H9 (cell line): ENCODE data around the gene LPP. TPM values are rescaled to one million over a fixed set of nuclear protein-coding genes. Genes with fewer than 3 reads are reported as not detected.

ENCODE experiments used
- DNase-seq: peaks from one replicate; pipeline ENCODE4 v3.0.0-alpha.2; 2017
- H2AFZ ChIP-seq: one replicate; pipeline ENCODE4 v1.6.1; 2013; ENCODE audit warnings: mild to moderate bottlenecking, low read length, control low read depth, moderate library complexity
- H2AK5ac ChIP-seq: 2 replicates; pipeline ENCODE4 v1.6.1; 2013; ENCODE audit warnings: low read length, control low read depth, mixed read lengths; ENCODE audit not compliant: insufficient read length
- H2BK120ac ChIP-seq: one replicate; pipeline ENCODE4 v1.6.1; 2013; ENCODE audit warnings: low read depth, mild to moderate bottlenecking, low read length, control low read depth, inconsistent platforms; ENCODE audit not compliant: poor library complexity, severe bottlenecking
- H2BK12ac ChIP-seq: 2 replicates; pipeline ENCODE4 v1.6.1; 2013; ENCODE audit warnings: low read length, control low read depth, mixed read lengths, low read depth; ENCODE audit not compliant: insufficient read length
- H2BK15ac ChIP-seq: 2 replicates; pipeline ENCODE4 v1.6.1; 2013; ENCODE audit warnings: low read depth, low read length, control low read depth
- H2BK20ac ChIP-seq: one replicate; pipeline ENCODE4 v1.6.1; 2013; ENCODE audit warnings: low read depth, mild to moderate bottlenecking, low read length, control low read depth, inconsistent platforms; ENCODE audit not compliant: poor library complexity, severe bottlenecking
- H2BK5ac ChIP-seq: 2 replicates; pipeline ENCODE4 v1.6.1; 2013; ENCODE audit warnings: low read length, control low read depth, mixed read lengths; ENCODE audit not compliant: insufficient read length
- H3K14ac ChIP-seq: 2 replicates; pipeline ENCODE4 v1.6.1; 2013; ENCODE audit warnings: low read length, control low read depth; ENCODE audit not compliant: insufficient read depth
- H3K18ac ChIP-seq: 2 replicates; pipeline ENCODE4 v1.6.1; 2013; ENCODE audit warnings: low read depth, mild to moderate bottlenecking, mixed read lengths, low read length, control low read depth; ENCODE audit not compliant: insufficient read length
- H3K23ac ChIP-seq: 2 replicates; pipeline ENCODE4 v1.6.1; 2013; ENCODE audit warnings: low read length, control low read depth, mixed read lengths, low read depth; ENCODE audit not compliant: insufficient read length
- H3K23me2 ChIP-seq: 2 replicates; pipeline ENCODE4 v1.6.1; 2013; ENCODE audit warnings: low read depth, mild to moderate bottlenecking, mixed read lengths, low read length, control low read depth; ENCODE audit not compliant: insufficient read length, poor library complexity, severe bottlenecking
- H3K27ac ChIP-seq: 2 replicates; pipeline ENCODE4 v1.5.1; 2013; ENCODE audit warnings: low read length, control low read depth, mixed read lengths, low read depth; ENCODE audit not compliant: insufficient read length
- H3K27me3 ChIP-seq: 2 replicates; pipeline ENCODE4 v1.6.1; 2013; ENCODE audit warnings: low read length, control low read depth, inconsistent platforms; ENCODE audit not compliant: insufficient read depth
- H3K4ac ChIP-seq: 2 replicates; pipeline ENCODE4 v1.6.1; 2013; ENCODE audit warnings: low read depth, mild to moderate bottlenecking, control low read depth, inconsistent platforms, low read length, moderate library complexity
- H3K4me1 ChIP-seq: 2 replicates; pipeline ENCODE4 v1.6.1; 2013; ENCODE audit warnings: low read length, control low read depth, inconsistent platforms; ENCODE audit not compliant: insufficient read depth
- H3K4me2 ChIP-seq: 2 replicates; pipeline ENCODE4 v1.6.1; 2013; ENCODE audit warnings: low read length, control low read depth, mixed read lengths; ENCODE audit not compliant: insufficient read length, insufficient read depth
- H3K56ac ChIP-seq: 2 replicates; pipeline ENCODE4 v1.6.1; 2013; ENCODE audit warnings: low read depth, mild to moderate bottlenecking, mixed read lengths, low read length, control low read depth; ENCODE audit not compliant: insufficient read length
- H3K79me1 ChIP-seq: 2 replicates; pipeline ENCODE4 v1.6.1; 2013; ENCODE audit warnings: low read depth, mild to moderate bottlenecking, moderate library complexity, low read length, control low read depth, inconsistent platforms; ENCODE audit not compliant: insufficient read depth, poor library complexity, severe bottlenecking
- H3K79me2 ChIP-seq: 2 replicates; pipeline ENCODE4 v1.6.1; 2013; ENCODE audit warnings: low read length, control low read depth, inconsistent platforms; ENCODE audit not compliant: insufficient read depth
- H3K9ac ChIP-seq: 2 replicates; pipeline ENCODE4 v1.6.1; 2013; ENCODE audit warnings: low read length, control low read depth, mixed read lengths; ENCODE audit not compliant: insufficient read length; ENCODE audit errors: extremely low read depth
- H3K9me3 ChIP-seq: one replicate; pipeline ENCODE4 v1.6.1; 2013; ENCODE audit warnings: low read depth, low read length, inconsistent platforms; ENCODE audit not compliant: control insufficient read depth
- H3T11ph ChIP-seq: one replicate; pipeline ENCODE4 v1.6.1; 2013; ENCODE audit warnings: mild to moderate bottlenecking, low read length, control low read depth, inconsistent platforms
- H4K20me1 ChIP-seq: one replicate; pipeline ENCODE4 v1.6.1; 2013; ENCODE audit not compliant: control insufficient read depth, insufficient read length, insufficient read depth
- H4K5ac ChIP-seq: 2 replicates; pipeline ENCODE4 v1.6.1; 2013; ENCODE audit warnings: low read depth, mild to moderate bottlenecking, mixed read lengths, low read length, control low read depth; ENCODE audit not compliant: insufficient read length
- H4K8ac ChIP-seq: replicated peaks from 2 replicates; pipeline ENCODE4 v1.6.1; 2013; ENCODE audit warnings: low read length, control low read depth, mixed read lengths, low read depth; ENCODE audit not compliant: insufficient read length
- H4K91ac ChIP-seq: 2 replicates; pipeline ENCODE4 v1.6.1; 2013; ENCODE audit warnings: low read depth, mild to moderate bottlenecking, moderate library complexity, mixed read lengths, low read length, control low read depth; ENCODE audit not compliant: insufficient read length
- H3K27ac Mint-ChIP-seq, 3 experiments: 2 replicates in 2 of 3; 3 replicates in 1 of 3; pipeline ENCODE4 v1.8.0; 2020 to 2021; ENCODE audit warnings: mixed read lengths in 3 of 3, mild to moderate bottlenecking in 1 of 3, moderate library complexity in 1 of 3
- H3K27me3 Mint-ChIP-seq: 2 replicates; pipeline ENCODE4 v1.8.0; 2021; ENCODE audit warnings: low read depth, mild to moderate bottlenecking, moderate library complexity, mixed read lengths
- H3K36me3 Mint-ChIP-seq, 3 experiments: 2 replicates in 2 of 3; 3 replicates in 1 of 3; pipeline ENCODE4 v1.8.0; 2020 to 2021; ENCODE audit warnings: low read depth in 3 of 3, mixed read lengths in 3 of 3; ENCODE audit not compliant: insufficient read depth in 1 of 3
- H3K4me1 Mint-ChIP-seq, 2 experiments: 2 replicates each; pipeline ENCODE4 v1.8.0; 2020; ENCODE audit warnings: mixed read lengths in 2 of 2
- H3K4me3 Mint-ChIP-seq, 2 experiments: 2 replicates in 1 of 2; 3 replicates in 1 of 2; pipeline ENCODE4 v1.8.0; 2020 to 2021; ENCODE audit warnings: mild to moderate bottlenecking in 2 of 2, mixed read lengths in 2 of 2, moderate library complexity in 1 of 2
- H3K9me3 Mint-ChIP-seq, 2 experiments: 2 replicates in 1 of 2; 3 replicates in 1 of 2; pipeline ENCODE4 v1.8.0; 2020; ENCODE audit warnings: mild to moderate bottlenecking in 2 of 2, mixed read lengths in 2 of 2, moderate library complexity in 1 of 2
- CTCF ChIP-seq: fragments of 200-600 bp; sonication (generic); conservative IDR thresholded peaks from 3 replicates; pipeline ENCODE4 v1.8.0; 2021; ENCODE audit warnings: antibody characterized with exemption, mild to moderate bottlenecking
- whole genome bisulfite sequencing: extraction: QIAGEN DNeasy Blood & Tissue Kit; methylation state at CpG from one replicate; pipeline ENCODE4 v1.1.7; 2013; ENCODE audit warnings: missing lambda C conversion rate, low lambda C conversion rate, mixed read lengths; ENCODE audit not compliant: insufficient read length; ENCODE audit errors: extremely low coverage; 5-methylcytosine and 5-hydroxymethylcytosine counted together
- total RNA-seq: library from RNA; stranded (reverse); gene quantifications from 2 replicates; pipeline ENCODE4 v1.2.1, GENCODE V29; 2021

The LPP gene
- total RNA-seq, 1 experiment from 2014 or later: 64.6 TPM

- Mint-ChIP-seq H3K36me3 (peaks cover 0 to 2% (median 0%) of the 10 kb centered on the region in 3 experiments; a peak in 2 of 7 replicates), H3K27ac (no peak overlapping the region), H3K4me3 (no peak overlapping the region), H3K27me3 (no peaks in the 10 kb centered on the region), H3K9me3 (no peaks in the 10 kb centered on the region), H3K4me1 (no peaks in the 10 kb centered on the region)
- H3K27me3 ChIP-seq: no peaks in the 10 kb centered on the region
- no peak for DNase-seq
- no CpG with 5 or more reads among the region's 3 CpGs for WGBS
- no peaks in the 10 kb centered on the region for H3K4me1 ChIP-seq
- H3K23me2 ChIP-seq: no peaks in the 10 kb centered on the region
- H3K14ac ChIP-seq: no peak overlapping the region
- no peak overlapping the region for H2AFZ ChIP-seq
- no peak overlapping the region for H3K18ac ChIP-seq
- no peak overlapping the region for H4K91ac ChIP-seq
- no peak overlapping the region for H3K4me2 ChIP-seq
- no peak overlapping the region for H2BK5ac ChIP-seq
- H3T11ph ChIP-seq: no peak overlapping the region
- no peak overlapping the region for H3K27ac ChIP-seq
- no peak overlapping the region for H2BK15ac ChIP-seq
- H2BK12ac ChIP-seq: no peak overlapping the region
- H3K79me2 ChIP-seq: no peaks in the 10 kb centered on the region
- no peak for TF ChIP-seq CTCF
- H3K56ac ChIP-seq: no peak overlapping the region
- H4K5ac ChIP-seq: no peak overlapping the region
- no peak overlapping the region for H2BK20ac ChIP-seq
- no peak overlapping the region for H3K23ac ChIP-seq
- H4K20me1 ChIP-seq: no peaks in the 10 kb centered on the region
- no peak overlapping the region for H2AK5ac ChIP-seq
- H2BK120ac ChIP-seq: no peak overlapping the region
- H3K79me1 ChIP-seq: no peaks in the 10 kb centered on the region
- no peak overlapping the region for H3K9ac ChIP-seq
- H4K8ac ChIP-seq: no peak overlapping the region
- no peak overlapping the region for H3K4ac ChIP-seq
- H3K9me3 ChIP-seq: no peaks in the 10 kb centered on the region
Measured at GRCh38 chr3:188747489-188747888, 593.5 kb downstream of the LPP start.
